ENCODE measurements around the gene FAM24A.

FAM24A gene

DNA sequence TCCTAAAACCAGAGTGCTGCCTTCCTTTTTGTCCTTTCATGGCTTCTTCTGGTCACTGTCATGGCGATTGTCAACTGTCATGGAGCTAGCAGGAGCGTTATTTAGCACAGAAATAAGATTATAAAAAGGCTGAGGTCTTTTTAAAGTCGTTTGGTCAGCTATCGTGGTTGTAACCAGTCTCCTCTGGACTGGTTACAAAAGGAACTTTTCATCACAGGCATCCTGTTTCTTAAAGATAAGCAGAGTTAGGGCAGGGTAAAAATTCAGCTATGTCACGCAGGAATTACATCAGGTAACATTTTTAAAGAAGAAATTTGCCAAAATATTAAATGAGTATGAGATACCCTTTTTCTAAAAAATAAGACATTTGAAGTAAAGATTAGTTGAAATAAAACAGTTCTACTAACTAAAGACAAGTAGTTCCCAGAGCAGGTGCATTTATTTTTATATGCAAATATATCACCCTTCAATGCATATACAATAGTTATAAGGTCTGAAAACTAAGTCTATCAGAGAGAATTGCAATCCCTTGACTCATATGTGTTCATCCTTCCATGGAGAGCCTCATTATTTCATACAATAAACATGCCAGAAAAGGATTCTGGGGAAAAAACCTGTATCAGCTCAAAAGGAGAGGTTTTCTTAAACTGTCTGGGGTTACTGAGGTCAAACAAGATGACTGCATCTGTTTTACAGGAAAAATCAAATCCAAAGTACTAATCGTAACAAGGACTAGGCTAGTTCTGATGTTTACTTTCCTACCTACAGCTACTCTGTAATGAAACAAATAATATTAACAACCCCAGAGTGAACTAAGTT, 20.9 kb downstream of the FAM24A start:
- DNase-seq = no peak

GRCh38 chr10:122939133-122939855, 28.9 kb downstream of the FAM24A start:
- no peak for DNase-seq

GRCh38 chr10:122939856-122940543, 29.6 kb downstream of the FAM24A start:
- no peak for DNase-seq

GRCh38 chr10:122949296-122949695, 38.9 kb downstream of the FAM24A start:
- no peak for DNase-seq

DNA sequence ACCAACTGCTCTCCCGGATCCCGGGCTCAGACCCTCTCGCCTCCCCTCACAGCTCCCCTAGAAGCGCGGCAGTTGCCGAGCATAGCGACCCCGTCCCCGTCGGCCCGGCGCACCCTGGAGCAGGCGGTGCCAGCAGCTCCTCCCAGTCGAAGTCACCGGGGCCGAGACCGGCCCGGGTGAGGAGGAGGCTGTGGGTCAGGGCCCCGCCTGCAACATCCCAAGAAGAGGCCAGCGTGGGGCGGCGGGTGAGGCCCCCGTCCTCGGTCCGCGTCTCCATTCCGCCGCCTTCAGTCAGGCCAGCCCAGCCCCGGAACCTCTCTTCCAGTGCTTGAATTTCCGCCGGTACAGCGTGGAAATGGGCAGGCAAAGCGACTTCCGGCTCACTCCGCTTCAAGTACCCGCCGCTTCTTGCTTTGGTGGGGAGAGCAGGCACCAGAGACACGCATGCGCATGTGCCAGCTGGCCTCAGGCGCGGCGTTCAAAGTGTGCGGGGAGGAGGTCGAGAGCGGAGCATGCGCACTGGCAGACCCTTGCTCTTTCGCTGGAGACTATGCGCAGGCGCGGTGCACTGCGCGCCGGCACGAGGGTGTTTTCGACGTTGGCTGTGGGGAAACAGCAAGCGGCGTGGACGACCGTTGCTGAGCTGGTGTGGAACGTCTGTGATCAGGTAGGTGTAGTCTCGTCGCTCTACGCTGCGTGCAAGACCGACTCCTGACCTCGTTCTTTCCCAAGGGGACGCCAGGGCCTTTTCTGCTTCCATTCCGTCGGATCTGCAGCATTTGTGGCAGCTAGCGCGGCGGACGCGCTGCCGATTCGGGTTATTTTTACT, 43.7 kb downstream of the FAM24A start, which contains the start of gene C10orf88:
C10orf88 (minus strand) TSS at position 326 of the 829 bp plus-strand sequence; CDS start at position 277, 49 bp downstream.
- DNase-seq = peak; percentile 98

GRCh38 chr10:122954731-122955050, 44.3 kb downstream of the FAM24A start:
- no peak for DNase-seq

DNA sequence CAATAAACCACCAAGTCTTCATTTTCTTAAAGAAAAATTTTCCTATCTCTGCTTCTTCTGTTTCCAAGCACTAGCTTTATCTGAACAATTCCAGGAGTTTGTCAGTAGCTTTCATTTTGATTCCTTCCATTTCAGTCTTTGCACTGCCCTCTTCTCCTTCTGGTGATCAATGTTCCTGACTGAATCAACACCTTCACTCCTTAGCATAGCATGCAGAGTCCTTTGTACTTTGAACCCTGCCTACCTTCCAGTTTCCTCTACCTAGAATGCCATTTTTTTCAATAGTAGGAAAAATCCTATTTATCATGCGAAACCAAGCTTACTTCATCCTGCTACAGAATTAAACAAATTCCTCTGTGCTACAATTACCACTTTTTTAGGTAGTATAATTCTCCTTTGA, 45.5 kb downstream of the FAM24A start:
- no peak for DNase-seq

GRCh38 chr10:122957474-122957873, 47.1 kb downstream of the FAM24A start:
- no peak for DNase-seq

- no peak for DNase-seq
These were observed 52.0 kb downstream of the FAM24A start for GRCh38 chr10:122962405-122962804.

Measured in CD4-positive, alpha-beta T cell treated with Interleukin-6 for 4 hours (primary cell).